Measurements from ENCODE around the gene ADCK2. TPM values are rescaled to one million over a fixed set of nuclear protein-coding genes. Genes with fewer than 3 reads are reported as not detected.

Gene ADCK2
- polyA plus RNA-seq, 1 of the 3 experiments (the other 2 are of a cell fraction) = 19.0 TPM

DNA sequence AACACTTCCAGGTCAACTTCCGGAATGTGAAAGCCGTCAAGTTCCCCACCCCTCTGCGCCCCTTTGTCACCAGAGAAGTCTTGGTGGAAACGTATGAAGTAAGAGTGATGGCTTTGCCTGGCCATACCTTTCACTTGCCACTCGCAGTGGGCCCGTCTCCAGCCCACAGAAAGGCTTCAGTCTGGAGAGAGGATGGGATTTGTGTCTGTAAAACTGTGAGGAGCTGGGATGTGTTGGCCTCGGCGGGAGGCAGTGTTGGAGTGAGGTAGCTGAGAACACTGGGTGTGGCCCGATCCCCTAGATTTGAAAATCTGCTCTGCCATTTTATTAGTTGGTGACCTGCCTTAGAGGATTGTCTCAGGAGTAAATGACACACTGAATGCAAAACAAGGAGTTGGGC is 6.4 kb downstream of the ADCK2 start (continued):
- TF ChIP-seq, protein P1, sequence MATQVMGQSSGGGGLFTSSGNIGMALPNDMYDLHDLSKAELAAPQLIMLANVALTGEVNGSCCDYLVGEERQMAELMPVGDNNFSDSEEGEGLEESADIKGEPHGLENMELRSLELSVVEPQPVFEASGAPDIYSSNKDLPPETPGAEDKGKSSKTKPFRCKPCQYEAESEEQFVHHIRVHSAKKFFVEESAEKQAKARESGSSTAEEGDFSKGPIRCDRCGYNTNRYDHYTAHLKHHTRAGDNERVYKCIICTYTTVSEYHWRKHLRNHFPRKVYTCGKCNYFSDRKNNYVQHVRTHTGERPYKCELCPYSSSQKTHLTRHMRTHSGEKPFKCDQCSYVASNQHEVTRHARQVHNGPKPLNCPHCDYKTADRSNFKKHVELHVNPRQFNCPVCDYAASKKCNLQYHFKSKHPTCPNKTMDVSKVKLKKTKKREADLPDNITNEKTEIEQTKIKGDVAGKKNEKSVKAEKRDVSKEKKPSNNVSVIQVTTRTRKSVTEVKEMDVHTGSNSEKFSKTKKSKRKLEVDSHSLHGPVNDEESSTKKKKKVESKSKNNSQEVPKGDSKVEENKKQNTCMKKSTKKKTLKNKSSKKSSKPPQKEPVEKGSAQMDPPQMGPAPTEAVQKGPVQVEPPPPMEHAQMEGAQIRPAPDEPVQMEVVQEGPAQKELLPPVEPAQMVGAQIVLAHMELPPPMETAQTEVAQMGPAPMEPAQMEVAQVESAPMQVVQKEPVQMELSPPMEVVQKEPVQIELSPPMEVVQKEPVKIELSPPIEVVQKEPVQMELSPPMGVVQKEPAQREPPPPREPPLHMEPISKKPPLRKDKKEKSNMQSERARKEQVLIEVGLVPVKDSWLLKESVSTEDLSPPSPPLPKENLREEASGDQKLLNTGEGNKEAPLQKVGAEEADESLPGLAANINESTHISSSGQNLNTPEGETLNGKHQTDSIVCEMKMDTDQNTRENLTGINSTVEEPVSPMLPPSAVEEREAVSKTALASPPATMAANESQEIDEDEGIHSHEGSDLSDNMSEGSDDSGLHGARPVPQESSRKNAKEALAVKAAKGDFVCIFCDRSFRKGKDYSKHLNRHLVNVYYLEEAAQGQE (IDR thresholded peaks at IDR 0.05; ENCODE audit: low read depth, low read length) = no peak

- peaks cover 0 to 10% of the 10 kb centered on the region in 2 experiments for H3K36me3 ChIP-seq (replicated peaks in 1 of 2; ENCODE audit: control insufficient read depth in 1 of 2, insufficient read depth in 2 of 2, low read length in 1 of 2)
- H3K4me1 ChIP-seq (ENCODE audit: control insufficient read depth in 1 of 2, insufficient read depth in 2 of 2, low read depth in 1 of 2, low read length in 1 of 2) = no peaks in the 10 kb centered on the region
- POLR2A ChIA-PET = no interaction called here
- H3K9me2 ChIP-seq = no peaks in the 10 kb centered on the region
- TF ChIP-seq SMC3 (IDR thresholded peaks at IDR 0.05; ENCODE audit: low read depth, low read length) (no peak), JUND (IDR thresholded peaks at IDR 0.05) (no peak), NRF1 (IDR thresholded peaks at IDR 0.05; ENCODE audit: low read depth, low read length) (no peak), EZH2phosphoT487 (IDR thresholded peaks at IDR 0.05; ENCODE audit: borderline replicate concordance, low read depth) (no peak), POLR2AphosphoS5 (IDR thresholded peaks at IDR 0.05; ENCODE audit: low read depth, low read length) (no peak), IRF3 (IDR thresholded peaks at IDR 0.05; ENCODE audit: low read depth, low read length) (no peak), MEF2A (IDR thresholded peaks at IDR 0.05; ENCODE audit: borderline replicate concordance, low read depth) (no peak), TCF12 (IDR thresholded peaks at IDR 0.05) (no peak), RXRA (IDR thresholded peaks at IDR 0.05; ENCODE audit: borderline replicate concordance, low read depth) (no peak), PBX3 (IDR thresholded peaks at IDR 0.05) (no peak), EP300 (IDR thresholded peaks at IDR 0.05; ENCODE audit: borderline replicate concordance in 1 of 2, low read depth in 1 of 2, low read length in 1 of 2) (no peak), RCOR1 (IDR thresholded peaks at IDR 0.05; ENCODE audit: low read length) (no peak), ELF1 (IDR thresholded peaks at IDR 0.05) (no peak), MAX (IDR thresholded peaks at IDR 0.05; ENCODE audit: low read depth) (no peak), YY1 (IDR thresholded peaks at IDR 0.05; ENCODE audit: low read depth) (no peak), FOSL2 (IDR thresholded peaks at IDR 0.05; ENCODE audit: borderline replicate concordance, low read depth) (no peak), GABPA (IDR thresholded peaks at IDR 0.05; ENCODE audit: low read depth) (no peak)
- TF ChIP-seq, protein P2, sequence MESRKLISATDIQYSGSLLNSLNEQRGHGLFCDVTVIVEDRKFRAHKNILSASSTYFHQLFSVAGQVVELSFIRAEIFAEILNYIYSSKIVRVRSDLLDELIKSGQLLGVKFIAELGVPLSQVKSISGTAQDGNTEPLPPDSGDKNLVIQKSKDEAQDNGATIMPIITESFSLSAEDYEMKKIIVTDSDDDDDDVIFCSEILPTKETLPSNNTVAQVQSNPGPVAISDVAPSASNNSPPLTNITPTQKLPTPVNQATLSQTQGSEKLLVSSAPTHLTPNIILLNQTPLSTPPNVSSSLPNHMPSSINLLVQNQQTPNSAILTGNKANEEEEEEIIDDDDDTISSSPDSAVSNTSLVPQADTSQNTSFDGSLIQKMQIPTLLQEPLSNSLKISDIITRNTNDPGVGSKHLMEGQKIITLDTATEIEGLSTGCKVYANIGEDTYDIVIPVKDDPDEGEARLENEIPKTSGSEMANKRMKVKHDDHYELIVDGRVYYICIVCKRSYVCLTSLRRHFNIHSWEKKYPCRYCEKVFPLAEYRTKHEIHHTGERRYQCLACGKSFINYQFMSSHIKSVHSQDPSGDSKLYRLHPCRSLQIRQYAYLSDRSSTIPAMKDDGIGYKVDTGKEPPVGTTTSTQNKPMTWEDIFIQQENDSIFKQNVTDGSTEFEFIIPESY (IDR thresholded peaks at IDR 0.05; ENCODE audit: borderline replicate concordance, low read depth) = no peak
- TF ChIP-seq, protein P1 (IDR thresholded peaks at IDR 0.05; ENCODE audit: low read depth, low read length) = no peak
- H3K9me3 ChIP-seq = no peaks in the 10 kb centered on the region
- H4K20me1 ChIP-seq (ENCODE audit: insufficient read depth) = no peaks in the 10 kb centered on the region
- WGBS (ENCODE audit: low lambda C conversion rate) = 90% methylated on average over 7 of the region's 7 CpGs
- H3K27ac ChIP-seq (ENCODE audit: low read depth in 2 of 2, low read length in 1 of 2) = no peak overlapping the region
- no peaks in the 10 kb centered on the region for H3K79me2 ChIP-seq (ENCODE audit: insufficient read depth)
- H3K4me3 ChIP-seq (ENCODE audit: low read depth in 2 of 2, low read length in 1 of 2) = no peak overlapping the region
- H3K27me3 ChIP-seq (ENCODE audit: insufficient read depth) = no peaks in the 10 kb centered on the region
- no peaks in the 10 kb centered on the region for H3F3A ChIP-seq (replicated peaks; ENCODE audit: insufficient read depth)
- H3K9ac ChIP-seq = no peak overlapping the region
- no peak overlapping the region for H2AFZ ChIP-seq (ENCODE audit: low read depth)
- CTCF ChIA-PET = interaction anchor here (0.5 to 1.0 kb wide), 2 partner anchors 17 to 28 kb away, joined by 3 read pairs; no protein-coding TSS in a partner anchor
- no peak for DNase-seq
- no peak overlapping the region for H3K4me2 ChIP-seq
Measured at GRCh38 chr7:140680886-140681285, 8.1 kb downstream of the ADCK2 start.

All from SK-N-SH (cell line).